GM18505 (cell line): ENCODE measurements around the gene ADNP.
A peak's percentile ranks its signal among the peaks of the same experiment; 100 is the strongest.

ENCODE experiments used
- ATAC-seq: cut with Tn5 transposase; IDR thresholded peaks from one replicate; pipeline ENCODE4 v1.9.1; 2021; ENCODE audit not compliant: unreplicated experiment
- POLR2A ChIP-seq: IDR thresholded peaks from 4 replicates; pipeline ENCODE4 v1.6.1; 2011; ENCODE audit warnings: borderline replicate concordance; ENCODE audit not compliant: insufficient read depth, insufficient read length; ENCODE audit errors: extremely low read depth

ADNP gene

GRCh38 chr20:50904067-50904570, 27.1 kb downstream of the ADNP start:
- ATAC-seq, result no peak
- no peak for TF ChIP-seq POLR2A

- no peak for TF ChIP-seq POLR2A
Measured at GRCh38 chr20:50903353-50904051, 27.7 kb downstream of the ADNP start.

GRCh38 chr20:50901301-50901700, 29.9 kb downstream of the ADNP start:
- ATAC-seq, result no peak
- TF ChIP-seq POLR2A, result no peak

More at GRCh38 chr20:50903353-50904051, 27.7 kb downstream of the ADNP start:
- no peak for ATAC-seq

GRCh38 chr20:50900261-50900660, 31.0 kb downstream of the ADNP start:
- ATAC-seq, result no peak
- TF ChIP-seq POLR2A, result no peak

- TF ChIP-seq POLR2A, result no peak
- no peak for ATAC-seq
Measured at GRCh38 chr20:50898475-50898874, 32.8 kb downstream of the ADNP start.

GRCh38 chr20:50895111-50895830, 36.0 kb downstream of the ADNP start:
- TF ChIP-seq POLR2A, result no peak
- no peak for ATAC-seq

GRCh38 chr20:50893620-50894019, 37.6 kb downstream of the ADNP start:
- ATAC-seq, result no peak
- no peak for TF ChIP-seq POLR2A

- ATAC-seq, result no peak
- no peak for TF ChIP-seq POLR2A
Measured at GRCh38 chr20:50892394-50892793, 38.8 kb downstream of the ADNP start.

GRCh38 chr20:50891138-50891537, 40.1 kb downstream of the ADNP start:
- ATAC-seq, result no peak
- no peak for TF ChIP-seq POLR2A

GRCh38 chr20:50887576-50887975, 43.7 kb downstream of the ADNP start:
- ATAC-seq, result no peak
- TF ChIP-seq POLR2A, result no peak

GRCh38 chr20:50886184-50886790, 45.0 kb downstream of the ADNP start:
- no peak for TF ChIP-seq POLR2A
- no peak for ATAC-seq

GRCh38 chr20:50885781-50886180, 45.5 kb downstream of the ADNP start:
- ATAC-seq, result no peak
- no peak for TF ChIP-seq POLR2A

- ATAC-seq, result no peak
- TF ChIP-seq POLR2A, result peak; percentile 15
Measured at GRCh38 chr20:50885068-50885467, 46.2 kb downstream of the ADNP start.
